NCI-H2081 (cell line): ENCODE data around the gene NDUFAF3.
A peak's percentile ranks its signal among the peaks of the same experiment; 100 is the strongest.
"Not testable (repeated sequence)": the region's sequence is repeated elsewhere in the genome, so short reads cannot be mapped to it uniquely, and the experiment has no call there.

ENCODE experiments used
- DNase-seq, 2 experiments: peaks; one replicate each; lab custom pipeline; 2025; lab: John Stamatoyannopoulos, UW

The NDUFAF3 gene

GRCh38 chr3:48999085-48999858 lies 22.6 kb upstream of the NDUFAF3 start:
- DNase-seq, result peak in 1 of 2 experiments; percentile 53

GRCh38 chr3:49001155-49001554 lies 20.8 kb upstream of the NDUFAF3 start:
- DNase-seq, result no peak

- no peak for DNase-seq
These were observed 17.3 kb upstream of the NDUFAF3 start for GRCh38 chr3:49004352-49005302.

- DNase-seq, result no peak
These were observed 16.6 kb upstream of the NDUFAF3 start for GRCh38 chr3:49005303-49005680.

- no peak for DNase-seq
These were observed 15.9 kb upstream of the NDUFAF3 start for GRCh38 chr3:49005998-49006397.

GRCh38 chr3:49006408-49007067 lies 15.4 kb upstream of the NDUFAF3 start:
- peak in 1 of 2 experiments; percentile 27 for DNase-seq

GRCh38 chr3:49007068-49007770 lies 14.7 kb upstream of the NDUFAF3 start, which contains the start of gene WDR6:
TSS of gene WDR6 (plus strand) at chr3:49007391. CDS start at chr3:49007432, 41 bp downstream.
- DNase-seq, result peak; percentile 91 to 96

- DNase-seq, result peak; percentile 54 to 71
These were observed 14.0 kb upstream of the NDUFAF3 start for GRCh38 chr3:49007771-49008528.

GRCh38 chr3:49008627-49009026 lies 13.3 kb upstream of the NDUFAF3 start:
- DNase-seq, result not testable (repeated sequence)

- no peak for DNase-seq
These were observed 12.5 kb upstream of the NDUFAF3 start for GRCh38 chr3:49009396-49009795.

GRCh38 chr3:49012441-49013017 lies 9.4 kb upstream of the NDUFAF3 start:
- DNase-seq, result no peak

- DNase-seq, result peak in 1 of 2 experiments; percentile 38
These were observed 8.7 kb upstream of the NDUFAF3 start for GRCh38 chr3:49013113-49013737.

- no peak for DNase-seq
These were observed 7.9 kb upstream of the NDUFAF3 start for GRCh38 chr3:49013738-49014660.

GRCh38 chr3:49015072-49015471 lies 6.8 kb upstream of the NDUFAF3 start:
- no peak for DNase-seq

- DNase-seq, result no peak
These were observed 6.2 kb upstream of the NDUFAF3 start for GRCh38 chr3:49015765-49016164.

GRCh38 chr3:49016414-49017228 lies 5.3 kb upstream of the NDUFAF3 start:
- DNase-seq, result no peak

- DNase-seq, result peak in 1 of 2 experiments; percentile 43
These were observed 4.5 kb upstream of the NDUFAF3 start for GRCh38 chr3:49017229-49017970.
